ENCODE results near the gene MBD4.

DNA sequence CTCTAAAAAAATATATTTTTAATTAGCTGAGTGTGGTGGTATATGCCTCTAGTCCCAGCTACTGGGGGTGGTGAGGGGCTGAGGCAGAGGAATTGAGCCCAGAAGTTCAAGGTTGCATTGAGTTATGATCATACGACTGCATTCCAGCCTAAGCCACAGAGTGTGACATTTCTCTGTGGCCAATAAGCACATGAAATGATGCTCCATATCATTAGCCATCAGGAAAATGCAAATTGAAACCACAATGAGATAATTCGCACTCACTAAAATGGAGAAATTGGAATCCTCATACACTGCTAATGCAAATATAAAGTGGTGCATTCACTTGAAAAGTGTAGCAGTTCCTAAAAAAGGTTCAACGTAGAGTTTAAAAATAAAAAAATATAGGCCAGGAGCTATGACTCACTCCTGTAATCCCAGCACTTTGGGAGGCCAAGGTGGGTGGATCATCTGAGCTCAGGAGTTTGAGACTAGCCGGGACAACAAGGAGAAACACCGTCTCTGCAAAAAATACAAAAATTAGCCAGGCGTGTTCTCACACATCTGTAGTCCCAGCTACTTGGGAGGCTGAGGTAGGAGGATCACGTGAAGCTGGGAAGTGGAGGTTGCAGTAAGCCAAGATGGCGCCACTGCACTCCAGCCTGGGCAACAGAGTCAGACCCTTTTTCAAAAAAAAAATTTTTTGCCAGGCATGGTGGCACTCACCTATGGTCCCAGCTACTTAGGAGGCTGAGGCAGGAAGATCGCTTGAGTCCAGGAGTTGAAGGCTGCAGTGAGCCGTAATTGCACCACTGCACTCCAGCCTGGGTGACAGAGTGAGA lies 35.4 kb upstream of the MBD4 start:
- TF ChIP-seq, protein P1, sequence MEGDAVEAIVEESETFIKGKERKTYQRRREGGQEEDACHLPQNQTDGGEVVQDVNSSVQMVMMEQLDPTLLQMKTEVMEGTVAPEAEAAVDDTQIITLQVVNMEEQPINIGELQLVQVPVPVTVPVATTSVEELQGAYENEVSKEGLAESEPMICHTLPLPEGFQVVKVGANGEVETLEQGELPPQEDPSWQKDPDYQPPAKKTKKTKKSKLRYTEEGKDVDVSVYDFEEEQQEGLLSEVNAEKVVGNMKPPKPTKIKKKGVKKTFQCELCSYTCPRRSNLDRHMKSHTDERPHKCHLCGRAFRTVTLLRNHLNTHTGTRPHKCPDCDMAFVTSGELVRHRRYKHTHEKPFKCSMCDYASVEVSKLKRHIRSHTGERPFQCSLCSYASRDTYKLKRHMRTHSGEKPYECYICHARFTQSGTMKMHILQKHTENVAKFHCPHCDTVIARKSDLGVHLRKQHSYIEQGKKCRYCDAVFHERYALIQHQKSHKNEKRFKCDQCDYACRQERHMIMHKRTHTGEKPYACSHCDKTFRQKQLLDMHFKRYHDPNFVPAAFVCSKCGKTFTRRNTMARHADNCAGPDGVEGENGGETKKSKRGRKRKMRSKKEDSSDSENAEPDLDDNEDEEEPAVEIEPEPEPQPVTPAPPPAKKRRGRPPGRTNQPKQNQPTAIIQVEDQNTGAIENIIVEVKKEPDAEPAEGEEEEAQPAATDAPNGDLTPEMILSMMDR (IDR thresholded peaks at IDR 0.05) = no peak
- TF ChIP-seq POLR2A (IDR thresholded peaks at IDR 0.05) = no peak
